Activated T-helper 2 cell treated with anti-CD3 and anti-CD28 coated beads, Interferon-gamma antibody, Interleukin-2, Interleukin-4, amounts not matched to agents 10 μg/mL and 5 μg/mL and 100 μg/mL, durations not matched to agents 14 hours and 24 hours and 36 hours (primary cell): Measurements from ENCODE around the gene AASDHPPT. TPM values are rescaled to one million over a fixed set of nuclear protein-coding genes. Genes with fewer than 3 reads are reported as not detected.
A peak's percentile ranks its signal among the peaks of the same experiment; 100 is the strongest.
"Not testable (repeated sequence)": the region's sequence is repeated elsewhere in the genome, so short reads cannot be mapped to it uniquely, and the experiment has no call there.

ENCODE experiments used
- DNase-seq: peaks from one replicate; pipeline ENCODE4 v3.0.0; 2021; ENCODE audit warnings: low spot score
- H3K27ac Mint-ChIP-seq: one replicate; pipeline ENCODE4 v1.8.0; 2021; ENCODE audit warnings: mixed read lengths
- H3K27me3 Mint-ChIP-seq: one replicate; pipeline ENCODE4 v1.8.0; 2021; ENCODE audit warnings: low read depth, mixed read lengths
- H3K36me3 Mint-ChIP-seq: one replicate; pipeline ENCODE4 v1.8.0; 2021; ENCODE audit warnings: low read depth, mixed read lengths
- H3K4me1 Mint-ChIP-seq: one replicate; pipeline ENCODE4 v1.8.0; 2021; ENCODE audit warnings: low read depth, mixed read lengths
- H3K4me3 Mint-ChIP-seq: one replicate; pipeline ENCODE4 v1.8.0; 2021; ENCODE audit warnings: low read depth, mild to moderate bottlenecking, moderate library complexity, mixed read lengths
- H3K9me3 Mint-ChIP-seq: one replicate; pipeline ENCODE4 v1.8.0; 2021; ENCODE audit warnings: mixed read lengths
- intact Hi-C: fragments of 100-400 bp; cut with micrococcal nuclease; formaldehyde crosslinking; loops from one replicate; pipeline ENCODE4 v1.15.1; 2023
- total RNA-seq: library from RNA; stranded (reverse); gene quantifications from 2 replicates; pipeline ENCODE4 v1.2.3, GENCODE V29; 2022

AASDHPPT gene
- total RNA-seq, result 42.5 and 48.0 TPM in 2 replicates

- intact Hi-C loops, result loop anchor here (1.0 kb wide), 3 partner anchors 13 to 56 kb away; partner anchors contain the start of gene MSANTD4
- Mint-ChIP-seq H3K27me3 (no peaks in the 10 kb centered on the region), H3K36me3 (peaks cover 42% of the 10 kb centered on the region), H3K4me3 (peak within 1 kb of the TSS; percentile 92), H3K4me1 (peaks cover 50% of the 10 kb centered on the region), H3K9me3 (no peaks in the 10 kb centered on the region), H3K27ac (peak within 1 kb of the TSS; percentile 90)
- no peak for DNase-seq
Observed at GRCh38 chr11:106077609-106078455, at the start of gene AASDHPPT. AASDHPPT (plus strand) TSS chr11:106077662; CDS start chr11:106077711, 49 bp downstream.

GRCh38 chr11:106030609-106031008, 46.9 kb upstream of the AASDHPPT start:
- Mint-ChIP-seq H3K27me3 (peaks cover 16% of the 10 kb centered on the region), H3K4me1 (peaks cover 6% of the 10 kb centered on the region), H3K9me3 (peaks cover 9% of the 10 kb centered on the region), H3K27ac (no peak overlapping the region), H3K36me3 (no peaks in the 10 kb centered on the region), H3K4me3 (no peak overlapping the region)
- intact Hi-C loops, result no loop called here
- no peak for DNase-seq

GRCh38 chr11:106031202-106031810, 46.2 kb upstream of the AASDHPPT start:
- intact Hi-C loops, result no loop called here
- Mint-ChIP-seq H3K27me3 (peaks cover 16% of the 10 kb centered on the region), H3K4me1 (peaks cover 6% of the 10 kb centered on the region), H3K9me3 (peaks cover 9% of the 10 kb centered on the region), H3K4me3 (no peak overlapping the region), H3K36me3 (no peaks in the 10 kb centered on the region), H3K27ac (no peak overlapping the region)
- DNase-seq, result no peak

GRCh38 chr11:106031936-106032335, 45.5 kb upstream of the AASDHPPT start:
- H3K4me1 Mint-ChIP-seq, result peaks cover 6% of the 10 kb centered on the region
- intact Hi-C loops, result no loop called here
- DNase-seq, result no peak
- H3K36me3 Mint-ChIP-seq, result no peaks in the 10 kb centered on the region
- no peak overlapping the region for H3K27ac Mint-ChIP-seq
- peaks cover 8% of the 10 kb centered on the region for H3K9me3 Mint-ChIP-seq
- no peak overlapping the region for H3K4me3 Mint-ChIP-seq
- H3K27me3 Mint-ChIP-seq, result peaks cover 16% of the 10 kb centered on the region

- no peak for DNase-seq
- Mint-ChIP-seq H3K27me3 (peaks cover 12% of the 10 kb centered on the region), H3K36me3 (no peaks in the 10 kb centered on the region), H3K27ac (no peak overlapping the region), H3K4me1 (peaks cover 6% of the 10 kb centered on the region), H3K4me3 (no peak overlapping the region), H3K9me3 (no peaks in the 10 kb centered on the region)
- intact Hi-C loops, result no loop called here
Observed at GRCh38 chr11:106032861-106033260, 44.6 kb upstream of the AASDHPPT start.

GRCh38 chr11:106043540-106043939, 33.9 kb upstream of the AASDHPPT start:
- DNase-seq, result no peak
- Mint-ChIP-seq H3K36me3 (no peaks in the 10 kb centered on the region), H3K27me3 (no peaks in the 10 kb centered on the region), H3K4me3 (no peak overlapping the region), H3K27ac (no peak overlapping the region), H3K9me3 (no peaks in the 10 kb centered on the region), H3K4me1 (no peaks in the 10 kb centered on the region)
- intact Hi-C loops, result no loop called here

- no peak overlapping the region for H3K4me3 Mint-ChIP-seq
- H3K9me3 Mint-ChIP-seq, result no peaks in the 10 kb centered on the region
- H3K27ac Mint-ChIP-seq, result no peak overlapping the region
- DNase-seq, result no peak
- intact Hi-C loops, result no loop called here
- no peaks in the 10 kb centered on the region for H3K36me3 Mint-ChIP-seq
- H3K4me1 Mint-ChIP-seq, result no peaks in the 10 kb centered on the region
- peaks cover 2% of the 10 kb centered on the region for H3K27me3 Mint-ChIP-seq
Observed at GRCh38 chr11:106047631-106048030, 29.8 kb upstream of the AASDHPPT start.

- DNase-seq, result no peak
- no peaks in the 10 kb centered on the region for H3K36me3 Mint-ChIP-seq
- no peak overlapping the region for H3K4me3 Mint-ChIP-seq
- H3K4me1 Mint-ChIP-seq, result no peaks in the 10 kb centered on the region
- peaks cover 2% of the 10 kb centered on the region for H3K27me3 Mint-ChIP-seq
- intact Hi-C loops, result no loop called here
- no peaks in the 10 kb centered on the region for H3K9me3 Mint-ChIP-seq
- no peak overlapping the region for H3K27ac Mint-ChIP-seq
Observed at GRCh38 chr11:106049727-106050476, 27.6 kb upstream of the AASDHPPT start.

GRCh38 chr11:106051103-106051502, 26.4 kb upstream of the AASDHPPT start:
- Mint-ChIP-seq H3K4me3 (no peak overlapping the region), H3K36me3 (no peaks in the 10 kb centered on the region), H3K9me3 (no peaks in the 10 kb centered on the region), H3K4me1 (no peaks in the 10 kb centered on the region), H3K27ac (no peak overlapping the region), H3K27me3 (peaks cover 2% of the 10 kb centered on the region)
- no peak for DNase-seq
- intact Hi-C loops, result no loop called here

GRCh38 chr11:106058377-106058776, 19.1 kb upstream of the AASDHPPT start:
- H3K4me3 Mint-ChIP-seq, intact Hi-C loops, H3K27ac Mint-ChIP-seq, DNase-seq, H3K27me3 Mint-ChIP-seq, H3K36me3 Mint-ChIP-seq, H3K9me3 Mint-ChIP-seq: not testable (repeated sequence)
- peaks cover 13% of the 10 kb centered on the region for H3K4me1 Mint-ChIP-seq

- Mint-ChIP-seq H3K27ac (no peak overlapping the region), H3K9me3 (no peaks in the 10 kb centered on the region), H3K36me3 (peaks cover 6% of the 10 kb centered on the region), H3K4me3 (no peak overlapping the region), H3K4me1 (peaks cover 13% of the 10 kb centered on the region), H3K27me3 (no peaks in the 10 kb centered on the region)
- DNase-seq, result no peak
- intact Hi-C loops, result loop anchor here (5.0 kb wide), 1 partner anchor 37 kb away; the partner anchor contains the start of gene MSANTD4
Observed at GRCh38 chr11:106059617-106060016, 17.8 kb upstream of the AASDHPPT start.

- intact Hi-C loops, result loop anchor here (5.0 kb wide), 1 partner anchor 39 kb away; the partner anchor contains the start of gene MSANTD4
- peaks cover 13% of the 10 kb centered on the region for H3K4me1 Mint-ChIP-seq
- H3K27me3 Mint-ChIP-seq, result no peaks in the 10 kb centered on the region
Observed at GRCh38 chr11:106061249-106061784, 16.1 kb upstream of the AASDHPPT start.

More at GRCh38 chr11:106061249-106061784, 16.1 kb upstream of the AASDHPPT start:
- Mint-ChIP-seq H3K36me3 (peaks cover 10% of the 10 kb centered on the region), H3K27ac (no peak overlapping the region), H3K9me3 (no peaks in the 10 kb centered on the region), H3K4me3 (no peak overlapping the region)
- DNase-seq, result no peak
